ENCODE data around the gene RARA.
A peak's percentile ranks its signal among the peaks of the same experiment; 100 is the strongest.

Gene RARA

GRCh38 chr17:40309031-40309948 lies at the start of gene RARA (continued):
- TF ChIP-seq SCRT1 (tag by site-specific recombination; IDR thresholded peaks at IDR 0.05; ENCODE audit: borderline replicate concordance) (no peak), ZNF449 (tag by site-specific recombination; IDR thresholded peaks at IDR 0.05) (no peak), ZNF837 (tag by site-specific recombination; IDR thresholded peaks at IDR 0.05) (no peak), ZNF777 (tag by site-specific recombination; IDR thresholded peaks at IDR 0.05; ENCODE audit: borderline replicate concordance) (no peak), ZFP37 (tag by site-specific recombination; IDR thresholded peaks at IDR 0.05) (no peak), ZBTB20 (tag by site-specific recombination; IDR thresholded peaks at IDR 0.05) (peak; percentile 21; the same call in 1 of the 2 replicates), ZFHX2 (tag by site-specific recombination; conservative IDR thresholded peaks at IDR 0.05) (0 out of 2 replicates have a peak, but pooled peaks have one; percentile 11), ZNF324 (tag by site-specific recombination; IDR thresholded peaks at IDR 0.05) (no peak), ZNF302 (tag by site-specific recombination; IDR thresholded peaks at IDR 0.05; ENCODE audit: low read depth) (no peak), KLF1 (tag by site-specific recombination; IDR thresholded peaks at IDR 0.05) (no peak), ZNF510 (tag by site-specific recombination; IDR thresholded peaks at IDR 0.05; ENCODE audit: insufficient replicate concordance) (no peak), SALL2 (tag by site-specific recombination; IDR thresholded peaks at IDR 0.05; ENCODE audit: borderline replicate concordance) (no peak), ZNF626 (tag by site-specific recombination; IDR thresholded peaks at IDR 0.05) (no peak), ZNF549 (tag by site-specific recombination; IDR thresholded peaks at IDR 0.05) (no peak), ZNF692 (tag by site-specific recombination; IDR thresholded peaks at IDR 0.05) (0 out of 2 replicates have a peak, but pooled peaks have one; percentile 17), ZNF214 (tag by site-specific recombination; IDR thresholded peaks at IDR 0.05; ENCODE audit: borderline replicate concordance) (no peak), GLIS2 (tag by site-specific recombination; IDR thresholded peaks at IDR 0.05) (peak; percentile 81), RBAK (tag by site-specific recombination; IDR thresholded peaks at IDR 0.05) (no peak), ZNF645 (tag by site-specific recombination; IDR thresholded peaks at IDR 0.05) (no peak), ZNF623 (tag by site-specific recombination; IDR thresholded peaks at IDR 0.05) (no peak), ZNF560 (tag by site-specific recombination; IDR thresholded peaks at IDR 0.05; ENCODE audit: borderline replicate concordance) (no peak), ZBTB21 (tag by site-specific recombination; IDR thresholded peaks at IDR 0.05) (no peak), ZSCAN4 (tag by site-specific recombination; IDR thresholded peaks at IDR 0.05) (no peak), GLI2 (tag by site-specific recombination; IDR thresholded peaks at IDR 0.05; ENCODE audit: borderline replicate concordance, low read depth) (no peak), ZNF202 (tag by site-specific recombination; IDR thresholded peaks at IDR 0.05; ENCODE audit: borderline replicate concordance) (no peak), ZFP69B (tag by site-specific recombination; IDR thresholded peaks at IDR 0.05) (no peak), SP3 (tag by site-specific recombination; IDR thresholded peaks at IDR 0.05) (no peak), PATZ1 (tag by site-specific recombination; IDR thresholded peaks at IDR 0.05) (peak; percentile 56), PRDM6 (tag by site-specific recombination; IDR thresholded peaks at IDR 0.05) (no peak), ZNF16 (tag by site-specific recombination; IDR thresholded peaks at IDR 0.05; ENCODE audit: low read depth) (no peak), OVOL3 (tag by site-specific recombination; IDR thresholded peaks at IDR 0.05) (no peak)
